Stimulated activated naive CD4-positive, alpha-beta T cell treated with Interleukin-2 at 50 U/mL for 16 hours (primary cell): Measurements from ENCODE around the gene PRADC1.
"Not testable (repeated sequence)": the region's sequence is repeated elsewhere in the genome, so short reads cannot be mapped to it uniquely, and the experiment has no call there.

Experiments
- DNase-seq: peaks from one replicate; lab custom pipeline; 2025; lab: John Stamatoyannopoulos, UW

PRADC1 gene

DNA sequence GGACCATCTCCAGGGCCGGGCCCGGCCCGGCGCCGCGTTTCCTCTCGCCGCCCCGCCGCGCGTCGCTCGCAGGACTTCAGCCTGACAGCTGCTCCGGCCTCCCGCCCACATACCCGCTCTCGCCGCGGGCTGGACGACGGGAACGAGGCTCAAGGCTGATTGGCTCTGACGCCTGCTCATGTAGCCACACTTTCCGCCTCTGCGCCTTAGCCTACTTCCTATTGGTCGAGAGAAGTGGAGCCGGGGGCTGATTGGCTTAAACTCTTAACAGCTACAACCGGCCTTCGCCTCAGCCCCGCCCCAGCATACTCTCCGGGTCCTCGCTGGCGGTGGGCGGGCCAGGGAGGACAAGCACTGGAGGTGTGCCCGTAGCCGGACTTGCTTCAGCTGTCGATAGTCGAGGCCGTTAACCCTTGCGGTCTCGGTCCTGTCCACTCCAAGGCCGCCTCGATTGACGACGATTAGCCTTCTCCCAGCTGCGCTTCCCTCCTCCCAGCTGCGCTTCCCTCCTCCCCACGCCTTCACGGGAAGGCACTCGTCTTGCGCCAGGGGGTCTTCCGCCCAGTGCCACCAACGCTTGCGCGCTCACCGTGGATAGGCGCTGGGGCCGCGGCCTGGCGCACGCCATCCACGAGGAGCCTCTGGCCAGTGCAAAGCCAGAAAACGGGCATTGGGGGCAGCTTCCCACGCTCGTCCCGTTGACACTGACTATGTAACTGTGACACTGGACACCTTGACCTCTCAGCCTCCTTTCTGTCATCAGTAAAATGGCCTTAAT is at the start of gene PRADC1:
Gene PRADC1, minus strand, starts transcription at position 86 of the 778 bp plus-strand sequence. Its CDS starts 79 bp downstream, at position 7.
- DNase-seq: peak; percentile 95

GRCh38 chr2:73281244-73281643 is 48.2 kb upstream of the PRADC1 start:
- no peak for DNase-seq

GRCh38 chr2:73279852-73280251 is 46.8 kb upstream of the PRADC1 start:
- no peak for DNase-seq

DNA sequence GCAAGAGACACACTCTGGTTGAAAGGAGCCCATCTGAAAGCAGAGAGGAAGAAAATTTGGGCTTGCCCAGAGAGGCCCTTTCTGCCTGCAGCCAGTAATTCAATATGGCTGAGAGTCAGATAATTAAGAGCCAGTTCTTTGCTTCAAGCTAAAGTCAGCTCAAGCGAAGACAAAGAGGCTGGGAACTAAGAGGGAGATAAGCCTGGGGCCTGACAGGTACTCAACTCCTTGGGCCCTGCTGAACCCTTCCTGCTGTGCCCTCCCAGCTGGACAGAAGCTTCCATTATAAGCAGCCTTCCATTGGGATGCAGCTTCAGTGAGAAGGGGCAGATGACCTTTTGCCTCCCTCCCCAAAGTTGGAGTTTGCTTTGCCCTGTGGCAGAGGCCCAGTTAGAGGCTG is 39.2 kb upstream of the PRADC1 start:
- DNase-seq: no peak

DNA sequence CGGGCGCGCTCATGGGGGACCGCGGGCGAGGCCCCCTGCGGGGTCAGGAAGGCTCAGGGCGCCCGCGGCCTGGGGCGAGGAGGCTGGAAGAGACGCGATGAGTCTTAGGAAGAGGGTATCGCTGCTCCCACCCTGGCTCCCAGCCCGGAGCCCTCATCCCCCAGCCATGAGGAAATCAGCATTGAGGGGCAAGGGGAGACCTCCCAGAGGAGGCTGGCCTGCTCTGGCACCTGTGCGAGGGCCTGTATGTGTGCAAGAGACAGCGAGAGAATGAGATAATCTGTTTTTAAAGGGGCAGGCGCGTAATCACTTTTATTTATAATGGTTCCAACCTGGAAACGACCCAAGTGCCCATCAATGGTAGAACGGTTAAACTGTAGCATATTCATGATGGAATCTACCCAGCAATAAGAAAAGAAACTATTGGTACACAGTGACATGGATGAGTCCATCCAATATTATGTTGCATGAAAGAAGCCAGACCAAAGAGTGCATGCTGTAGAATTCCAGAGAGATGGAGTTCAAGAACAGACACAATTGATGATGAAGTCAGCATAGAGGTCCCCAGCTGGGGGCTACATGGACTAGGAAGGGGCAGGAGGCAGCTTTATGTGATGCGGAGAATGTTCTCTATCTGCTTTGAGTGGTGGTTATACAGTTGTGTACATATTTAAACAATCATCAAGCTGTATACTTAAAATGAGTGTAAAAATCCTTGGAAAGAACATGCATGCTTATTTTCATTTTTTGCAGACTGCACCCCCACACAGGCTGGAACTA is 36.8 kb upstream of the PRADC1 start:
- no peak for DNase-seq

- DNase-seq: peak; percentile 67
These were observed 36.0 kb upstream of the PRADC1 start for GRCh38 chr2:73268830-73269685.

GRCh38 chr2:73268366-73268829 is 35.4 kb upstream of the PRADC1 start:
- no peak for DNase-seq

- DNase-seq: no peak
These were observed 34.0 kb upstream of the PRADC1 start for GRCh38 chr2:73267008-73267407.

GRCh38 chr2:73266061-73266901 is 33.2 kb upstream of the PRADC1 start:
- DNase-seq: no peak

DNA sequence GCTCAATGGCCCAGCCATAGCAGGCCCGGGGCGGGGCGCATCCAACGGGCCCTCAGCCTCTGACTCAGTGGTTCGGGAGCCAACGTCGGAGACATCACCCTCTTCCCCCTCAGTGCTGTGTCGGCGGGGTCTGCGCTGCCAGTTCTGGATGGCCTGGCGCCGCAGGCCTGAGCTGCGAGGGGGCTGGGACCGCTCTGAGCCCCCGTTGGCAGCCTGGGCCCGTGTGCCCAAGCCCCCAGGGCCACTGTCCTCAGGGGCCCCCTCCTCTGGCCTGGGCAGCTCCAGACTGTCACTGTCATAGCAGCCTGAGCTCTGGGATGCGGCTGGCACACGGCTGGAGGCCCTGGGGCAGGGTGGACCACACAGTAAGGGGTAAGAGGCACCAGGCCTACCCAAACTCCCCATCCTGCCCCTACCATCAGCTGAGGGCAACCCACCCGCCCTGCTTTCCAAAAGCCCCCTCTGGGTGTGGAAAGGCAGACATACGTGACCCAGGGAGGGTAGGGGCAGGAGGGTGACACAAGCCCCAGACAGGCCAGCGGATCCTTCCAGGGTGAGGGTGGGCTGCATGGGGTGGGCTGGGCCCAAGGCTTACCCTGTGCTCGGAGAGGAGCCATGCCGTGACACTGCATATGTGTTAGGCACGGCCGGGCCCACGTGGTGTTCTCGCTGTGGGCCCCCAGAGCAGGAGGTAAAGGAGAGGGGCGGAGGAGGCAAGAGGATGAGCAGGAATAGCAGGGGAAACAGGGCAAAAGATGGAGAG is 32.4 kb upstream of the PRADC1 start:
- no peak for DNase-seq

DNA sequence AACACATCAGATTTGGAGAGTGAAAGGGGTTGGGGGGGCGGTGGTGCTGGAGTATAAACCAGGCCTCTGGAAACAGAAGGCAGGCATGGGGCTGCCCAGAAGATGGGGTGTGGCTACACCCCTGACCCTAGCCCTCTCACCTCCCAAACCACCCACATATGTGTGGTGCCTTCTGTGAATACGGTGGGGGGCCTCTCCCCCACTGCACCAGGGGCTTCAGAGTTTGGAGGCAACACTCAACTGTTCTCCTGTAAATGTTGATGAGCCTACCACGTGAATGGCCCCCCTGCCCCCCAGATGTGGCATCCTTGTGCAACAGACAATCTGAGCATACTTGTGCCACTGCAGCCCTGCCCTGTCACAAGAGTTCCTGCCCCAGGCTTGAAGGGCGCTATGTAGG is 31.7 kb upstream of the PRADC1 start:
- no peak for DNase-seq

DNA sequence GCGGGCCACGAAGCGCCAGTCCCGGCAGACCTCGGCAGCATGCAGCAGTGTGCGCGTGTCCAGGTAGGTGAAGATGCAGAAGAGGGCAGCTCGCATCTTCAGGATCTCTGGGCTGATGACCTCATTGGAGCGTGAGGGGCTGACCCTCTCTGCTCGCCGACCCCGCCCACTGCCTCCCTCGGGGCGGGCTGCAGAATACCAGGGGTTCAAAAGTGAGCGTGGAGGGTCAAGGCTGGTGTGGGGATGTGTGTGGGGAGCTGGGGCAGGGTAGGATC is 31.2 kb upstream of the PRADC1 start:
- DNase-seq: no peak

DNA sequence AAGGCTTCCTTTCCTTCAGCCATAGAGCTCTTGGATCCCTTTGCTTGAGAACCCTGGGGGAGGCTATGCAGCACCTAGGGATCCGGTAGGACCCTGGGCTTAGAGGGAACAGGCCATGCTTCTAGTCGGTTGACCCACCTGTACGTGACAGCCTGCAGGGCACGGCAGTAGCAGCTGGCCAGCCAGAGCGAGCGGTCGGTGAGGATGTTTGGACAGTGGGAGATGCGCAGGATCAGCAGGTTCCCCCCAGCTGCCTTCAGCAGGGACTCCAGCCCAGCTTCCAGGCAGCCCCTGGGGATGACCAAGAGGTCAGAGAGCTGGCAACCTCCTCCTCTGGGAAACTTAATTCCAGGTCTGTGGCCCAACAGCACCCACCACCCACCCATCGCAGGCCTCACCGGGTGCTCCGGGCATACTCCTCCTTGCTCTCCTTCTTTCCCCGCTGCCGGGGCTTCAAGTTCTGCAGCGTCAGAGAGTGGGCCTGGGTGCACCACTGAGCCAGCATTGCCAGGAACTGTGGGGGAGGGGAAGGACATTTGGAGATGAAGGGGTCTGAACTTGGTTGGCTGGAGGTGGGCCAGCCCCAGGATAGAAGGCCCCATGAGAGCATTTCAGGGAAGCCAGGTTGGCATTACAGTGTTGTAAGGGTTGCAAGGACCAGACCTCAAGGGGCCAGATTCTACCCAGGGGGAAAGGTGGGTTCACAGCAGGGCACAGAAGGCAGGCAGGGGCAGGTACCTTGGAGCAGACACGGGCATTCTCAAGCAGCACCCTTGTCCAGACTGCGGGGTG is 30.7 kb upstream of the PRADC1 start:
- no peak for DNase-seq

GRCh38 chr2:73262691-73263429 is 29.8 kb upstream of the PRADC1 start:
- DNase-seq: not testable (repeated sequence)

DNA sequence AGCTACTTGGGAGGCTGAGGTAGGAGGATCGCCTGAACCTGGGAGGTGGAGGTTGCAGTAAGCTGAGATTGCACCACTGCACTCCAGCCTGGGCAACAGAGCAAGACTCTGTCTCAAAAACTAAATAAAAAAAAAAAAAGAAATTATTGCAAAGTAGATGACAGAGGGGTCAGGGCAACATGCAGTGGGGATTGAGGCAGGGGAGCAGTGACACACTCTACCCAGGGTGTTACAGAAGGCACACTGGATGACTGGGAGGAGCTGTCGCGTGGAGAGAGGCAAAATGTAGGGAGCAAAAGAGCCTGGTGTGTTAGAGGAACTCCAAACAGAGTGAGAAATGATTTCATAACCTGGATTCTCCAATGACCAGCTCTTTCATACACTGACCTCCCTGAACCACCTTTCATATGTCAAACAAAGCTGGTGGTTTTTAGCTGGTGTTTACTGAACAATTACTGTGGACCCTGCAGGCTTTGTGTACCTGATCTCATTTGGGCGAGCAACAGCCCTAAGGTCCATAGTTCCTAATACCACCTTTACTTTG is 29.1 kb upstream of the PRADC1 start:
- DNase-seq: no peak

GRCh38 chr2:73260338-73260984 is 27.4 kb upstream of the PRADC1 start:
- DNase-seq: no peak

GRCh38 chr2:73259704-73260337 is 26.8 kb upstream of the PRADC1 start:
- no peak for DNase-seq

DNA sequence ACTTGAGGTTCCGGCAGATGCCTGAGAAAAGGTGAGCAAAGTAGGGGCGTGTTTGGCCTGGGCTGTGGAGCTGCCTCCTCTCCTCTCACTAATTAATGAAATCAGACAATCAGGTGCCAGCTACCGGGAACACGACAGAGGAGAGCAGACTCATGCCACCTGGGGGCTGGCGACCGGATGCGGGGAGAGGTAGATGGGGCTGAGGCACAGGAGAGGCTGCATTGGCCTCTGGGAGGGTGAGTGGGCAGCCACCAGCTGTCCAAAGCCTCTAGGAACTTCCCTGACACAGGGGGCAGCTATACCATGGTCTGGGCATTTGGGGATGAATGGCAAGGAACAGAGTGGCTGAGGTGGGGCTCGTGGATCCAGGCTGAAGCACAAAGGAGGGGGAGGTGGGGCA is 26.2 kb upstream of the PRADC1 start:
- DNase-seq: no peak
